LNCaP clone FGC (cell line): ENCODE measurements around the gene AACS.
"Not testable (repeated sequence)": the region's sequence is repeated elsewhere in the genome, so short reads cannot be mapped to it uniquely, and the experiment has no call there.

Experiments used
- DNase-seq: peaks from one replicate; pipeline ENCODE4 v3.0.0-alpha.2; 2011; ENCODE audit warnings: low read depth
- H3K4me3 ChIP-seq: 2 replicates; pipeline ENCODE4 v1.5.1; 2011; ENCODE audit warnings: mild to moderate bottlenecking, low read depth, low read length, control low read depth
- TF ChIP-seq, protein P1 (sequence below): IDR thresholded peaks from 2 replicates; pipeline ENCODE4 v1.5.1; 2012; ENCODE audit warnings: mild to moderate bottlenecking; ENCODE audit not compliant: control insufficient read depth, insufficient read depth; ENCODE audit errors: extremely low read depth

Gene AACS

DNA sequence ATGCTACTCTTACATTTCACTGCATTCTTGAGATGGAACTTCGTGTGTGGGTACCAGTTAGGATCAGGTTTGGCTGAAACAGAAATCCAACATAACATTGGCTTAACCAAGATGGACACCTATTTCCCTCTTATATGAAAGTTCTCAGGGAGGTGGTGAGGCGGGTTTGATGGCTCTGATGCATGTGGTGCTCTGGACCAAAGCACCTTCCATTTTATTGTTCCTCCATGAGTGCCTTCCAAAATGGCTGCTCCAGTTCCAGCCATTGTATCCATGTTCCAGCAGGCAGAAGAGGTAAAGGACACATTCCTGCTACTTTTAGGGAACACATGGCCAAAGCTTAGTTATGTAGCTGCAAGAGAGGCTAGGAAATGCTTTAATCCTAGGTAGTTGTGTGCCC is 42.2 kb upstream of the AACS start:
- TF ChIP-seq, protein P1, sequence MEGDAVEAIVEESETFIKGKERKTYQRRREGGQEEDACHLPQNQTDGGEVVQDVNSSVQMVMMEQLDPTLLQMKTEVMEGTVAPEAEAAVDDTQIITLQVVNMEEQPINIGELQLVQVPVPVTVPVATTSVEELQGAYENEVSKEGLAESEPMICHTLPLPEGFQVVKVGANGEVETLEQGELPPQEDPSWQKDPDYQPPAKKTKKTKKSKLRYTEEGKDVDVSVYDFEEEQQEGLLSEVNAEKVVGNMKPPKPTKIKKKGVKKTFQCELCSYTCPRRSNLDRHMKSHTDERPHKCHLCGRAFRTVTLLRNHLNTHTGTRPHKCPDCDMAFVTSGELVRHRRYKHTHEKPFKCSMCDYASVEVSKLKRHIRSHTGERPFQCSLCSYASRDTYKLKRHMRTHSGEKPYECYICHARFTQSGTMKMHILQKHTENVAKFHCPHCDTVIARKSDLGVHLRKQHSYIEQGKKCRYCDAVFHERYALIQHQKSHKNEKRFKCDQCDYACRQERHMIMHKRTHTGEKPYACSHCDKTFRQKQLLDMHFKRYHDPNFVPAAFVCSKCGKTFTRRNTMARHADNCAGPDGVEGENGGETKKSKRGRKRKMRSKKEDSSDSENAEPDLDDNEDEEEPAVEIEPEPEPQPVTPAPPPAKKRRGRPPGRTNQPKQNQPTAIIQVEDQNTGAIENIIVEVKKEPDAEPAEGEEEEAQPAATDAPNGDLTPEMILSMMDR = no peak
- no peak overlapping the region for H3K4me3 ChIP-seq
- DNase-seq = no peak

DNA sequence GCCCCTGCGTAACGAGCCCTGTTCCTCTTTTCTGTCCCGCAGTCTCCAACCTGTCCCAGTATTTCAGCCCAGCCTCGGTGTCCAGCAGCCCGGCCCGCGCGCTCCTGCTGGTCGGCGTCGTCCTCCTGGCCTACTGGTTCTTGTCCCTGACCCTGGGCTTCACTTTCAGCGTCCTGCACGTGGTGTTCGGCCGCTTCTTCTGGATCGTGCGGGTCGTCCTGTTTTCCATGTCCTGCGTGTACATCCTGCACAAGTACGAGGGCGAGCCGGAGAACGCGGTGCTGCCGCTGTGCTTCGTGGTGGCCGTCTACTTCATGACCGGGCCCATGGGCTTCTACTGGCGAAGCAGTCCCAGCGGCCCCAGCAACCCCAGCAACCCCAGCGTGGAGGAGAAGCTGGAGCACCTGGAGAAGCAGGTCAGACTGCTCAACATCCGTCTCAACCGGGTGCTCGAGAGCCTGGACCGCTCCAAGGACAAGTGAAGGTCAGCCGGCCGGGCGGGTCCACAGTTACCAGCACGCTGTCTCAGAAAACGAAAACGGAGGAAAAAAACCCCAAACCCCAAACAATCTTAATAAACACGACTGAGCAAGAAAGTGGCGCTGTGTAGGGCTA is 40.2 kb upstream of the AACS start:
- DNase-seq = no peak
- no peak overlapping the region for H3K4me3 ChIP-seq
- TF ChIP-seq, protein P1 = no peak

DNA sequence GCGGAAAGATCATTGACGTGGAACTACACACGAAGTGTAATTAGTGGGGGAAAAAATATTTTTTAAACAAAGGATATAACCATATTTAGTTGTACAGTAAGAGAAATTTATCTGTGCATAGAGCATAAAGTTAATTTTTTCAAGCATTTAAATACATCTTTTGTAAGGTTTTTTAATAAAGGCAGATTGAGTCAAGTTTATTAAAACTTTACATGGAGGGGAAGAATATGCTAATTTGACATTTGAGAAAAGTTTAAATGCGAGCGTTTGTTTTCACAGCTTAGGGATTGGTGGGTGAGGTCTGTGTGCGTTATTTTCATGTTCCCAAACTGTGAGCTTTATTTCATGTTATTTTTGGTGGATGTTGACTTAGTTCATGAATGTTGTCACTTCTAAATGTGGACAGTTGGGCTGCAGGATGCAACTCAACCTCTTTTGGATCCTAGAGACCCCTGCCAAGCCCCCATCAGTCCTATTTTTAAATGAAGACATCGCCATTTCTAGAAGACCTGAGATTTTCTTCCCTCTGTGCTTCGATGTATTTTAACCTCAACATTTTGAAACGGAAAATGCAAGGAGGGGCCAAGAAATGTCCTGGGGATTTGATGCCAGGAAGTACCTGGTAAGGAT is 39.5 kb upstream of the AACS start:
- no peak overlapping the region for H3K4me3 ChIP-seq
- TF ChIP-seq, protein P1 = no peak
- no peak for DNase-seq

DNA sequence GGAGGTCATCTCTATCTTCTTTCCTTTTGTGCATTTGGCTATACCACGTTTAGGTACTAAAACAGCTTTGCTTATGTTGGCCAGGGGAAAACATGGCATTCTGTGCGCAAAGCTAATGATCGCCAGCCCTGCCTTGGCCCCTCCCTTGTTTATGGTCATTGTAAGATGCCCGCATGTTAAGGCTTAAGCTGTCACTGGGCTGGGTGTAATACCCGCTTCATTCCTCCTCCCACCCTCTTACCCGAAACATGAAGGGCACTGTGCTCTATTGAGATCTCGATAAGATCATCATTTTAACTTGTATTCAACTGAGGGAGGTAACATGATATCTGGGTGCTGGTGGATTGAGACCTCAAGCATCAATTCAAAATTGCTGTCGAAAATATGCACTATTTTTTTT is 37.1 kb upstream of the AACS start:
- DNase-seq = no peak
- TF ChIP-seq, protein P1 = no peak
- no peak overlapping the region for H3K4me3 ChIP-seq

DNA sequence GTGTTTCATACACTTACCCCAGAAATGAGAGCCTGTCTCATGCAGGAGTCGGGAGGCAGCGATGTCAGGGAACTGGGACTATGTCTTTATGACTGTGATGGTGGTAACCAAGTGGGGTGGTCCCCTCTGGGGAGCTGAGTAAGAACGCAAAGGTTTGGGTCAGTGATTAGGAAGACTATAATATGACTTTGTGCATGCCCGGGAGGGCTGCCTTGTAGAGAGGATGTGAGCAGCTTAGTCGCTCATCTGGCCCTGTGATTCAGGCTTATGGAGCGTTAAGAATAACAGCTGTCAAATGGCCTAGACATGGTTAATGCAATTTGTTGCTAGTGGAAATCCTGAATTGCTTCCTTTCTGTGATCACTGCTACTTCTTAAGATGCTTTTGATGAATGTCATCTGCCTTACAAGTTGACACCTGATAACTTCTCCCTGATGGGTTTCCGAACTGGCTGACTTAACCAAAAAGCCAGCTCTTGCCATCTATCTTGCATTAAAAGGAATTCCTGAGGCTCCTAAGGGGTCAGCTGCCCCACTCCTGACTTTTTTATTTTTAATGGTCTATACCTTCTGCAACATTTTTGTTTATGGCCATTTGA is 35.4 kb upstream of the AACS start:
- TF ChIP-seq, protein P1 = no peak
- H3K4me3 ChIP-seq = no peak overlapping the region
- no peak for DNase-seq

DNA sequence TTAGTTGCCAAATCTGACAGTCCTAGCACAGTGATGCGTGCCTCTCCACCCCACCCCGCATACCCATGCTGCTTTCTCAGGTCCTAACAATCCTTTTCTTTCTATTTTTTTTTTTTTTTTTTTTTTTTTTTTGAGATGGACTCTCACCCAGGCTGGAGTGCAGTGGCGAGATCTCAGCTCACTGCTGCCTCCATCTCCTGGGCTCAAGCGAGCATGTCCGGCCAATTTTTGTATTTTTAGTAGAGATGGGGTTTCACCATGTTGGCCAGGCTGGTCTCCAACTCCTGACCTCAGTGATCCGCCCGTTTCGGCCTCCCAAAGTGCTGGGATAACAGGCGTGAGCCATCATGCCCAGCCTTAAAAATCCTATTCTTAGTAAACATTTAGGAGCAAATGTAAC is 33.8 kb upstream of the AACS start:
- not testable (repeated sequence) for H3K4me3 ChIP-seq, DNase-seq

DNA sequence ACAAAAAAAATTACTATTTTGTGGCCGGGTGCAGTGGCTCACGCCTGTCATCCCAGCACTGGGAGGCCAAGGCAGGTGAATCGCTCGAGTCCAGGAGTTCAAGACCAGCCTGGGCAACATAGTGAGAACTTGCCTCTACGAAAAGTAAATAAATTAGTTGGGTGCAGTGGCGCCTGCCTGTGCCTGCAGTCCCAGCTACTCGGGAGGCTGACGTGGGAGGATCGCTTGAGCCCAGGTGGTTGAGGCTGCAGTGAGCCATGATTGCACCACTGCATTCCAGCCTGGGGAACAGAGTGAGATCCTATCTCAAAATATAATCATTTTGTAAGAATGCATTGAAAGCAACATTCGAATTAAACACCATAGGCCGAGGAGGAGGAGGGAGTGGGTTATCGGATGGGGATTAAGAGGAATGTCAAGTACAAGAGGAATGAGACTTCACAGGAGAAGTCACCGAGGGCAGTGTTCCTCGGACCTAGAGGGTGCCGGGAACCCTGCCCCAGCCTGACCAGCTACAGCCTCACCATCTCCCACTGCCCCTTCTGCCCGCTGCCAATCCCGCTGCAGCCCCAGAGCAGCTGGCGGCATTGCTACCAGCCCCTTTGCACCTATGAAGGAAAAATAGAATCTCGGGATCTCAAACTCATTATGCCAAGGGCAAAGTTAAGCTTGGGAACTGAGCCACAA is 32.6 kb upstream of the AACS start:
- TF ChIP-seq, protein P1 = no peak
- peak; percentile 11 for DNase-seq
- no peak overlapping the region for H3K4me3 ChIP-seq
